K562 (cell line): ENCODE results near the gene CLCN4. TPM values are rescaled to one million over a fixed set of nuclear protein-coding genes. Genes with fewer than 3 reads are reported as not detected.

ENCODE experiments used
- ATAC-seq: fragments of 200-7000 bp; cut with Tn5 transposase; 3 replicates; pipeline ENCODE4 v1.9.1; 2020; ENCODE audit warnings: moderate library complexity
- BruUV-seq: library from RNA; stranded (reverse); fragments of 400-500 nt; replicated peaks from 2 replicates; lab custom pipeline; 2021; lab: Mats Ljungman, UMichigan
- CTCF ChIA-PET: fragments of 300-600 bp; formaldehyde crosslinking; extraction: SDS; loops from one replicate; lab custom pipeline; 2021; ENCODE audit warnings: low intra/inter-chr PET ratio; lab: Yijun Ruan, JAX
- POLR2A ChIA-PET: fragments of 300-600, 350-650 bp; sonication (Branson Sonifier 250); formaldehyde crosslinking; extraction: SDS; loops from one replicate; lab custom pipeline; 2021; ENCODE audit warnings: antibody characterized with exemption, inconsistent platforms; lab: Yijun Ruan, JAX
- DNase-seq, 4 experiments: peaks; one replicate each; pipeline versions ENCODE4 v3.0.0 to v3.0.0-alpha.2; 2011 to 2018; ENCODE audit warnings: low spot score in 3 of 4, mixed read lengths in 3 of 4; ENCODE audit errors: extremely low read depth in 1 of 4
- FAIRE-seq: peaks from 2 replicates; lab custom pipeline; 2011; peaks lifted over from hg19 to GRCh38; lab: Jason Lieb, UNC
- H2AFZ ChIP-seq: 2 replicates; pipeline ENCODE4 v1.6.0; 2011; ENCODE audit warnings: low read depth, low read length, control low read depth, inconsistent platforms
- H3K27ac ChIP-seq: fragments of 200-600 bp; 3 replicates; pipeline ENCODE4 v1.8.0; 2011; ENCODE audit warnings: low read depth, mild to moderate bottlenecking, control low read depth, inconsistent platforms, low read length, moderate library complexity, mixed read lengths; ENCODE audit errors: extremely low read depth
- H3K27me3 ChIP-seq, 2 experiments: fragments of 300-600 bp in 1 of 2; 2 replicates in 1 of 2; 3 replicates in 1 of 2; pipeline versions ENCODE4 v1.6.0 to v1.8.0; 2011; ENCODE audit warnings: inconsistent platforms in 2 of 2, low read length in 2 of 2, mild to moderate bottlenecking in 1 of 2, mixed read lengths in 1 of 2, moderate library complexity in 1 of 2; ENCODE audit not compliant: control insufficient read depth in 2 of 2, insufficient read depth in 2 of 2
- H3K36me3 ChIP-seq: fragments of 300-600 bp; 3 replicates; pipeline ENCODE4 v1.8.0; 2011; ENCODE audit warnings: mild to moderate bottlenecking, low read length, inconsistent platforms; ENCODE audit not compliant: control insufficient read depth, insufficient read depth
- H3K4me1 ChIP-seq, 2 experiments: fragments of 200-600 bp in 1 of 2; replicated peaks in 1 of 2; 2 replicates in 1 of 2; 3 replicates in 1 of 2; pipeline versions ENCODE4 v1.5.1 to v1.8.0; 2011; ENCODE audit warnings: inconsistent platforms in 2 of 2, low read length in 2 of 2, mild to moderate bottlenecking in 1 of 2, mixed read lengths in 1 of 2, moderate library complexity in 1 of 2; ENCODE audit not compliant: control insufficient read depth in 2 of 2, insufficient read depth in 2 of 2
- H3K4me2 ChIP-seq: 2 replicates; pipeline ENCODE4 v1.6.1; 2011; ENCODE audit warnings: low read length, control low read depth, inconsistent platforms, mixed read lengths; ENCODE audit not compliant: insufficient read depth
- H3K4me3 ChIP-seq: fragments of 200-600 bp; sonication (generic), shearing (Covaris generic); 2 replicates; pipeline ENCODE4 v1.5.1; 2016; ENCODE audit warnings: control low read depth, inconsistent platforms
- H3K79me2 ChIP-seq: fragments of 200-600 bp; 3 replicates; pipeline ENCODE4 v1.8.0; 2011; ENCODE audit warnings: low read length, inconsistent platforms; ENCODE audit not compliant: control insufficient read depth, insufficient read depth
- H3K9ac ChIP-seq, 2 experiments: 2 replicates each; pipeline versions ENCODE4 v1.6.0 to v1.6.1; 2011; ENCODE audit warnings: low read depth in 2 of 2, low read length in 2 of 2, control low read depth in 1 of 2, inconsistent platforms in 1 of 2, mild to moderate bottlenecking in 1 of 2, mixed read lengths in 1 of 2; ENCODE audit not compliant: insufficient read depth in 1 of 2
- H3K9me1 ChIP-seq: one replicate; pipeline ENCODE4 v1.6.0; 2011; ENCODE audit warnings: inconsistent platforms, mild to moderate bottlenecking, low read length, moderate library complexity; ENCODE audit not compliant: control insufficient read depth, insufficient read depth
- H3K9me3 ChIP-seq: replicated peaks from 2 replicates; pipeline ENCODE4 v1.5.1; 2011; ENCODE audit warnings: low read depth, low read length, inconsistent platforms; ENCODE audit not compliant: control insufficient read depth, insufficient read depth
- H4K20me1 ChIP-seq: replicated peaks from 2 replicates; pipeline ENCODE4 v1.6.1; 2011; ENCODE audit warnings: low read length, inconsistent platforms, mixed read lengths; ENCODE audit not compliant: control insufficient read depth, insufficient read depth
- SAFB ChIP-seq: fragments of 200-400 bp; formaldehyde crosslinking; IDR thresholded peaks from 2 replicates; pipeline ENCODE4 v1.6.1; 2017; ENCODE audit warnings: low read depth, low read length, borderline replicate concordance
- WGBS: fragments of 100-300 bp; shearing (Covaris generic); methylation state at CpG from one replicate; pipeline ENCODE4 v1.1.6; 2016; ENCODE audit warnings: low coverage, mixed read lengths; ENCODE audit not compliant: insufficient coverage; ENCODE audit errors: missing lambda C conversion rate; 5-methylcytosine and 5-hydroxymethylcytosine counted together
- in situ Hi-C: fragments of 300-500 bp; cut with MboI; formaldehyde crosslinking; loops from 4 replicates; pipeline ENCODE4 v1.15.0; 2018; ENCODE audit warnings: inconsistent platforms, mixed read lengths
- intact Hi-C: fragments of 100-400 bp; cut with micrococcal nuclease; formaldehyde crosslinking; loops from 2 replicates; pipeline ENCODE4 v1.14.2; 2022
- polyA plus RNA-seq, 8 experiments: library from polyadenylated mRNA; depleted of rRNA in 4 of 8; stranded (reverse) in 5 of 8; unstranded in 3 of 8; fragments of >200 nt; fragmentation: Nextera tagmentation in 2 of 8; fragmentation: Illumina TruSeq in 1 of 8; extraction: Ambion mirVana in 2 of 8; extraction: Trizol in 1 of 8; gene quantifications; 2 replicates each; pipeline versions ENCODE4 v1.2.1 to v1.2.3, GENCODE V29; 2011 to 2014; ENCODE audit warnings: inconsistent platforms in 1 of 8, missing spikeins in 1 of 8
- total RNA-seq, 7 experiments: library from RNA; depleted of rRNA in 6 of 7; stranded (reverse); fragments of >200 nt in 6 of 7; fragmentation: Illumina TruSeq in 2 of 7; extraction: Trizol in 2 of 7; gene quantifications; 2 replicates each; pipeline versions ENCODE4 v1.2.1 to v1.2.3, GENCODE V29; 2011 to 2021; ENCODE audit warnings: low replicate concordance in 1 of 7
- TF ChIP-seq, protein P1 (sequence below), 2 experiments: fragments of 450-650 bp in 1 of 2; sonication (generic) in 1 of 2; formaldehyde crosslinking in 1 of 2; IDR thresholded peaks; 2 replicates each; pipeline versions ENCODE4 v1.7.1 to v1.9.0; 2016 to 2022; ENCODE audit warnings: inconsistent platforms in 1 of 2, mild to moderate bottlenecking in 1 of 2, missing genetic modification reagents in 1 of 2

Gene CLCN4
- total and polyA plus RNA-seq, 9 of the 15 experiments (the other 6 are each of a cell fraction or from before 2014, with no cell fraction given) = 0.03 to 0.24 (median 0.10) TPM; not detected in 1

DNA sequence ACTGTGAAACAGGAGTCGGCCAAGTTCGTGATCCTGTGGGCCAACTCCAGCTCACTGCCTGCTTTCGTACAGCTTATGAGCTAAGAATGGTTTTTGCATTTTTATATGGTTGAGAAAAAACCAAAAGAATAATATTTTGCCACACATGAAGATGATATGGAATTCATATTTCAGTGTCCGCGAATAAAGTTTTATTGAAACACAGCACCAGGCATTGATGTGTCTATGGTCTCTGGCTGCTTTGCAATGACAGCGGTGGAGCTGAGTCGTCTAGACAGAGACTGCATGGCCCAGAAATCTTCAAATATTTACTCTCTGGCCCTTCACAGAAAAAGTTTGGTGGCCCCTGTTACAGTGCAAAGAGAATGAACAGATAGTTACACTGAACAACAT is 20.2 kb downstream of the CLCN4 start:
- Histone ChIP-seq H3K4me2 (no peak overlapping the region), H3K9me3 (no peaks in the 10 kb centered on the region), H4K20me1 (no peaks in the 10 kb centered on the region), H3K9me1 (no peaks in the 10 kb centered on the region), H3K27ac (no peak overlapping the region), H3K9ac (no peak overlapping the region), H3K4me1 (peaks cover 32 to 57% of the 10 kb centered on the region in 2 experiments), H3K27me3 (no peaks in the 10 kb centered on the region; a peak in 1 of 5 replicates), H3K36me3 (no peaks in the 10 kb centered on the region), H3K4me3 (no peak overlapping the region), H2AFZ (no peak overlapping the region), H3K79me2 (no peaks in the 10 kb centered on the region)
- BruUV-seq = no TSS peak
- WGBS = 64% methylated on average over 7 of the region's 7 CpGs
- POLR2A ChIA-PET = interaction anchor here (1.5 kb wide), 1 partner anchor 17 kb away, joined by 3 read pairs; no protein-coding TSS in a partner anchor
- no peak for DNase-seq
- CTCF ChIA-PET = no interaction called here
- intact Hi-C loops (no loop called here), in situ Hi-C loops (loop anchor here (10.0 to 25.0 kb wide), 3 partner anchors 948 to 1585 kb away; partner anchors contain the start of gene MSL3)
- FAIRE-seq = no peak
- ATAC-seq = no peak
- TF ChIP-seq, protein P1, sequence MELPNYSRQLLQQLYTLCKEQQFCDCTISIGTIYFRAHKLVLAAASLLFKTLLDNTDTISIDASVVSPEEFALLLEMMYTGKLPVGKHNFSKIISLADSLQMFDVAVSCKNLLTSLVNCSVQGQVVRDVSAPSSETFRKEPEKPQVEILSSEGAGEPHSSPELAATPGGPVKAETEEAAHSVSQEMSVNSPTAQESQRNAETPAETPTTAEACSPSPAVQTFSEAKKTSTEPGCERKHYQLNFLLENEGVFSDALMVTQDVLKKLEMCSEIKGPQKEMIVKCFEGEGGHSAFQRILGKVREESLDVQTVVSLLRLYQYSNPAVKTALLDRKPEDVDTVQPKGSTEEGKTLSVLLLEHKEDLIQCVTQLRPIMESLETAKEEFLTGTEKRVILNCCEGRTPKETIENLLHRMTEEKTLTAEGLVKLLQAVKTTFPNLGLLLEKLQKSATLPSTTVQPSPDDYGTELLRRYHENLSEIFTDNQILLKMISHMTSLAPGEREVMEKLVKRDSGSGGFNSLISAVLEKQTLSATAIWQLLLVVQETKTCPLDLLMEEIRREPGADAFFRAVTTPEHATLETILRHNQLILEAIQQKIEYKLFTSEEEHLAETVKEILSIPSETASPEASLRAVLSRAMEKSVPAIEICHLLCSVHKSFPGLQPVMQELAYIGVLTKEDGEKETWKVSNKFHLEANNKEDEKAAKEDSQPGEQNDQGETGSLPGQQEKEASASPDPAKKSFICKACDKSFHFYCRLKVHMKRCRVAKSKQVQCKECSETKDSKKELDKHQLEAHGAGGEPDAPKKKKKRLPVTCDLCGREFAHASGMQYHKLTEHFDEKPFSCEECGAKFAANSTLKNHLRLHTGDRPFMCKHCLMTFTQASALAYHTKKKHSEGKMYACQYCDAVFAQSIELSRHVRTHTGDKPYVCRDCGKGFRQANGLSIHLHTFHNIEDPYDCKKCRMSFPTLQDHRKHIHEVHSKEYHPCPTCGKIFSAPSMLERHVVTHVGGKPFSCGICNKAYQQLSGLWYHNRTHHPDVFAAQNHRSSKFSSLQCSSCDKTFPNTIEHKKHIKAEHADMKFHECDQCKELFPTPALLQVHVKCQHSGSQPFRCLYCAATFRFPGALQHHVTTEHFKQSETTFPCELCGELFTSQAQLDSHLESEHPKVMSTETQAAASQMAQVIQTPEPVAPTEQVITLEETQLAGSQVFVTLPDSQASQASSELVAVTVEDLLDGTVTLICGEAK (IDR thresholded peaks at IDR 0.05) = peak; percentile 88
- TF ChIP-seq, protein P1 (CRISPR knock-in tag; IDR thresholded peaks at IDR 0.05) = peak; percentile 78
- no peak for TF ChIP-seq SAFB
